ENCODE data around the gene EDEM2.

- peak; percentile 91 to 97 (median 93) for TF ChIP-seq POLR2AphosphoS5 (IDR thresholded peaks at IDR 0.05)
- peak; percentile 98 to 100 (median 100) for TF ChIP-seq CTCF (IDR thresholded peaks at IDR 0.05 in 8 of 11, conservative IDR thresholded peaks at IDR 0.05 in 3 of 11)
- TF ChIP-seq POLR2A (IDR thresholded peaks at IDR 0.05) = peak in 2 of 3 donors; percentile 61 to 66
Measured at GRCh38 chr20:35092524-35093266, 54.4 kb downstream of the EDEM2 start, which contains the start of gene TRPC4AP.
